ENCODE measurements around the gene IHH.

DNA sequence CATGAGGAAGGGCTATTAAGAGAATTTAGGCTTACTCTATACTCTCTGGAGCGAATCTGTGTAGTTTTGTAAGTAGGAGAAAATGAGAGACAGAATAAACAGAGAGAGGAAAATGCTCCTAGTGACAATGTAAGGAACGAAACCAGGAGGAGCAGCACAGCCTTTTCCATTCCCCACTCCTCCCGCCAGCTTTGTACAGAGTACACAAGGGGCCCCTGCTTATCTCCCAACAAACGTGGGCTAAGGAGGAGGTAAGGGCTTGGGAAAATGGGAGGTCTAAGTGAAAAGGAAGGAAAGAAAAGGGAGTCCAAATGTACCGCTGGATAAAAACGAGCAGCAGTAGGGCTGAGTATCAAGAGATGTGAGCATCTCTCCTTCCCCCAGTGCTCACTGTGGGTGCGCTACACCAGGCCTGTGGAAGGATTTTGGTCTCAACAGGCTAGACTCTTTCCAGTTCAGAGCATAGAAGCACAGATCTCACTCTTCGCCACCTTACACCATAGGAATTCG is 12.1 kb upstream of the IHH start:
- TF ChIP-seq, protein P1, sequence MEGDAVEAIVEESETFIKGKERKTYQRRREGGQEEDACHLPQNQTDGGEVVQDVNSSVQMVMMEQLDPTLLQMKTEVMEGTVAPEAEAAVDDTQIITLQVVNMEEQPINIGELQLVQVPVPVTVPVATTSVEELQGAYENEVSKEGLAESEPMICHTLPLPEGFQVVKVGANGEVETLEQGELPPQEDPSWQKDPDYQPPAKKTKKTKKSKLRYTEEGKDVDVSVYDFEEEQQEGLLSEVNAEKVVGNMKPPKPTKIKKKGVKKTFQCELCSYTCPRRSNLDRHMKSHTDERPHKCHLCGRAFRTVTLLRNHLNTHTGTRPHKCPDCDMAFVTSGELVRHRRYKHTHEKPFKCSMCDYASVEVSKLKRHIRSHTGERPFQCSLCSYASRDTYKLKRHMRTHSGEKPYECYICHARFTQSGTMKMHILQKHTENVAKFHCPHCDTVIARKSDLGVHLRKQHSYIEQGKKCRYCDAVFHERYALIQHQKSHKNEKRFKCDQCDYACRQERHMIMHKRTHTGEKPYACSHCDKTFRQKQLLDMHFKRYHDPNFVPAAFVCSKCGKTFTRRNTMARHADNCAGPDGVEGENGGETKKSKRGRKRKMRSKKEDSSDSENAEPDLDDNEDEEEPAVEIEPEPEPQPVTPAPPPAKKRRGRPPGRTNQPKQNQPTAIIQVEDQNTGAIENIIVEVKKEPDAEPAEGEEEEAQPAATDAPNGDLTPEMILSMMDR (conservative IDR thresholded peaks at IDR 0.05; ENCODE audit: low read depth, low read length), result no peak
- TF ChIP-seq EZH2phosphoT487 (IDR thresholded peaks at IDR 0.05; ENCODE audit: borderline replicate concordance, low read length) (no peak), EZH2 (IDR thresholded peaks at IDR 0.05; ENCODE audit: low read length, unreplicated experiment) (no peak)

Data from PC-3 (cell line).